ENCODE data around the gene SLC7A4.
"Not testable (repeated sequence)": the region's sequence is repeated elsewhere in the genome, so short reads cannot be mapped to it uniquely, and the experiment has no call there.

The SLC7A4 gene

GRCh38 chr22:21075516-21076138 lies 43.3 kb upstream of the SLC7A4 start:
- TF ChIP-seq ZFX (IDR thresholded peaks at IDR 0.05; ENCODE audit: borderline replicate concordance), result no peak
- TF ChIP-seq CTCF (IDR thresholded peaks at IDR 0.05), result no peak
- no peak overlapping the region for H3K27ac ChIP-seq

DNA sequence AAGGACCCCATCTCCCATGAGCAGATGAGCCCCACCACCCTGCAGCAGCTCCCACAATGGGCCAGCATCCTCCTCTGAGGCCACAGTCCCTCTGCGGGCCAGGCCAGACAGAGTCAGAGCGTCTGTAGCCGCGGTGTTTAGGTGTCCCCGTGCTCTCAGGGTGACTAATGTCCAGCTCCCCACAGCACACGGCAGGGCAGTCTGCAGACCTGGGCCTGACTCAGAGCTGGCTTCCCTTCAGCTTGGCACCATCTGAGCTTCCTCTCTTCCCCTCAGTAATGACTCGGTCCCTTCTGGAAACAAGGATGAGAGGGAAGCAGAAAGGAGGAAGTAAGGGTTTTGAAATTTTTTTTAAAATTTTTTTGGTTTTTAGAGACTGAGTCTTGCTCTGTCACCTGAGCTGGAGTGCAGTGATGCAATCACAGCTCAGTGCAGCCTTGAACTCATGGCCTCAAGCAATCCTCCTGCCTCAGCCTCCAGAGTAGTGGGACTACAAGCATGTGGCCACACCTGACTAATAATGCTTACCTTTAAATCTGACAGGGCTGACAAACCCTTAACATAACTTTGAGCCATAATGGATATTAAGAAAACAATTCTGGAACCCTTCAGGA lies 41.8 kb upstream of the SLC7A4 start:
- no peak overlapping the region for H3K27ac ChIP-seq
- TF ChIP-seq CTCF (IDR thresholded peaks at IDR 0.05) (no peak), ZFX (IDR thresholded peaks at IDR 0.05; ENCODE audit: borderline replicate concordance) (no peak)

GRCh38 chr22:21073482-21073881 lies 41.1 kb upstream of the SLC7A4 start:
- no peak overlapping the region for H3K27ac ChIP-seq
- TF ChIP-seq ZFX (IDR thresholded peaks at IDR 0.05; ENCODE audit: borderline replicate concordance), result no peak
- TF ChIP-seq CTCF (IDR thresholded peaks at IDR 0.05), result no peak

DNA sequence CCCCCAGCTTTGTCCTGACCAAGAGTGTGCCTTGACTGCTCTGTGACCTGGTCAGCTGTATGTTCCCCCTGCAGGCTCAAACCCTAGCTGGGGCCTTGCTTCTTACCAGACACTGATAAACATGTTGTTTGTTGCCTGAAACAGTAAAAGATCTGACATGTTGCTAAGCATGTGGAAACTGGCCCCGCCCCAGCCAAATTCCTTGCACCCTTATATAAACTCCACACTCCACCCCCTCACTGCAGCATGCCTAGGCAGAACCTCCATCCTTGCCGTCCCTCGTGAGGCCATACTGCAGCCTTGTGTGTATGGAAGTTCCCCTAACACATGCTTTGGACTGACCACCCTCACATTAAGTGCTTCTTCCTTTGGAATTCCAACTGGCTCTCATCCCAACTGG lies 40.7 kb upstream of the SLC7A4 start:
- TF ChIP-seq CTCF (IDR thresholded peaks at IDR 0.05), result no peak
- TF ChIP-seq ZFX (IDR thresholded peaks at IDR 0.05; ENCODE audit: borderline replicate concordance), result no peak
- H3K27ac ChIP-seq, result no peak overlapping the region

DNA sequence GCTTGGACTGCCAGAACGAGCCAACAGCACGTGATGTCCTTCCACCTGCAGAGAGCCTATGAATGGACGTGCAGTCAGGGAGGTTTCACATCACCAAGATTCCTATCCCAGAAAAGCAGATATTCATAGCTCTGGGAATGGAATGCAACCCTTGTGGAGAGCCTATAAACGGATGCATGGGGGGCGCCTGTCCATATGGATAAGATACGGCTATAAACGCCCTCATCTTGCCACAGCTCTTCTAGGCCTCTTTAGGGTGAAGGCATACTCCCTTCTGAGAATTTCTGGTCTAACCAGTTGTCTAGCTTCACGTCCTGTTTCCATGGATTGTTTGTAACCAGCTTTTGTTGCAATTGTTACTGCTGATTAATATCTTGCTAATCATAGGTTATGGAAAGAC lies 39.4 kb upstream of the SLC7A4 start:
- not testable (repeated sequence) for H3K27ac ChIP-seq

DNA sequence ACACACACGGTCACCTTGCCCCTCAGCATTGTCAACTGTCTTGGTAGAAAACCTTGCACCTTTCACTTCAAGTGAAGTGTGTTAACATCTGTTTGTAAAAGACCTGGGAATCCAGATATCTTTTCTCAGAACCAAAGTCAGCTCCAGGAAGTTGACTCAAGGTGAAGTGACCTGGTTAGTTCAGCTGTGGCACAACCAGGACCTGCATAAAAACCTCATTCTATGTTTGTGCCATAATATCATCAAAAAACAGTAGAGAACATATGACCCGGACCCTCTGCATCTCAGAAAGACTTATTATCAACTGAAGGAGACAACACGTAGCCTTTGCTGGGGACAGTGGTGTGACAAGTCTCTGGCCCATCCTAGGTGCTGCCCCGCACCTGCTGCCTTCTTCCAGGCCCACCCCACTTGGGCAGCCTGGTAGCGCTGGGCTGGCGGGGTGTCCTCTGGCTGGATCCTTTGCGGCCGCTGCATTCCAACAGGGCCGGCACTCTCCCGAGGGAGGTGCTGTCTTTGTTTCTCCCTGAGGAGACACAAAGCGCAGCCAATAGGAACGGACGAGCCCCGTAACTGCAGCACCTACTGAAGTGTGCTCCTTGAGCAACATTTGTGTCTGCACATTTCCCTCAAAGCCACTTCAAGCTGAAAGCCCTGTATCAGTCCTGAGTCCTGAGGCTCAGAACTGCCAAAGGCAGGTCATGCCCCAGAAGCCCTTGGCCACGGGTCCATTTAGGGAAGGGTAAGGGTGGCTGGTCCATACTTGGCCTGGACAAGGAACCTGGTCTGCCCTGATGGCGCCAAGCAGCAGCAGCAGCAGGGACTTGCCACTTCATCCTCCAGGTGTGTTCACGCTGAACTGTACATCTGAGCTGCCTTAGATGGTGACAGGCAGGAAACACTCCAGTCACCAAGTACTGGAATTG lies 38.6 kb upstream of the SLC7A4 start:
- H3K27ac ChIP-seq, result no peak overlapping the region
- no peak for TF ChIP-seq CTCF (IDR thresholded peaks at IDR 0.05)
- TF ChIP-seq ZFX (IDR thresholded peaks at IDR 0.05; ENCODE audit: borderline replicate concordance), result no peak

GRCh38 chr22:21069375-21069774 lies 37.0 kb upstream of the SLC7A4 start:
- TF ChIP-seq CTCF (IDR thresholded peaks at IDR 0.05) (no peak), ZFX (IDR thresholded peaks at IDR 0.05; ENCODE audit: borderline replicate concordance) (no peak)

More at GRCh38 chr22:21069375-21069774, 37.0 kb upstream of the SLC7A4 start:
- H3K27ac ChIP-seq, result no peak overlapping the region
